Activated gamma-delta T cell treated with anti-CD3 and anti-CD28 coated beads, Interleukin-2, amount 50 U/mL, for 16 hours (primary cell): Measurements from ENCODE around the gene TRIM29.
"Not testable (repeated sequence)": the region's sequence is repeated elsewhere in the genome, so short reads cannot be mapped to it uniquely, and the experiment has no call there.

ENCODE experiments used
- DNase-seq: peaks from one replicate; pipeline ENCODE4 v3.0.0-alpha.2; 2020; ENCODE audit warnings: low read depth

TRIM29 gene

GRCh38 chr11:120137611-120138521, at the start of gene TRIM29:
Gene TRIM29 (minus strand): TSS chr11:120138113. CDS start chr11:120138031, 82 bp downstream.
- DNase-seq: no peak

- DNase-seq: no peak
These were observed 49.1 kb upstream of the TRIM29 start for GRCh38 chr11:120186774-120187591.

GRCh38 chr11:120186456-120186773, 48.5 kb upstream of the TRIM29 start:
- no peak for DNase-seq

- DNase-seq: no peak
These were observed 48.0 kb upstream of the TRIM29 start for GRCh38 chr11:120185706-120186455.

- DNase-seq: no peak
These were observed 47.2 kb upstream of the TRIM29 start for GRCh38 chr11:120184946-120185705.

- DNase-seq: no peak
These were observed 46.5 kb upstream of the TRIM29 start for GRCh38 chr11:120184371-120184945.

- DNase-seq: no peak
These were observed 45.8 kb upstream of the TRIM29 start for GRCh38 chr11:120183701-120184141.

GRCh38 chr11:120182790-120183491, 45.0 kb upstream of the TRIM29 start:
- DNase-seq: no peak

- DNase-seq: no peak
These were observed 44.5 kb upstream of the TRIM29 start for GRCh38 chr11:120182372-120182771.

GRCh38 chr11:120181376-120181975, 43.6 kb upstream of the TRIM29 start:
- DNase-seq: no peak

- no peak for DNase-seq
These were observed 42.8 kb upstream of the TRIM29 start for GRCh38 chr11:120180551-120181232.

- DNase-seq: not testable (repeated sequence)
These were observed 42.1 kb upstream of the TRIM29 start for GRCh38 chr11:120180063-120180462.

- no peak for DNase-seq
These were observed 41.3 kb upstream of the TRIM29 start for GRCh38 chr11:120179057-120179672.

- DNase-seq: no peak
These were observed 40.7 kb upstream of the TRIM29 start for GRCh38 chr11:120178561-120179056.

- no peak for DNase-seq
These were observed 37.0 kb upstream of the TRIM29 start for GRCh38 chr11:120174866-120175265.

- DNase-seq: no peak
These were observed 35.9 kb upstream of the TRIM29 start for GRCh38 chr11:120173807-120174206.

- no peak for DNase-seq
These were observed 35.2 kb upstream of the TRIM29 start for GRCh38 chr11:120173019-120173705.
